AML-193 (cell line): ENCODE results near the gene DCLK1.

Experiments used
- DNase-seq, 2 experiments: peaks; one replicate each; lab custom pipeline; 2025; lab: John Stamatoyannopoulos, UW

The DCLK1 gene

GRCh38 chr13:35747594-35747993 lies 383.6 kb downstream of the DCLK1 start:
- DNase-seq = no peak

- no peak for DNase-seq
Measured at GRCh38 chr13:35744566-35745178, 386.5 kb downstream of the DCLK1 start.

- DNase-seq = no peak
Measured at GRCh38 chr13:35744144-35744543, 387.0 kb downstream of the DCLK1 start.

DNA sequence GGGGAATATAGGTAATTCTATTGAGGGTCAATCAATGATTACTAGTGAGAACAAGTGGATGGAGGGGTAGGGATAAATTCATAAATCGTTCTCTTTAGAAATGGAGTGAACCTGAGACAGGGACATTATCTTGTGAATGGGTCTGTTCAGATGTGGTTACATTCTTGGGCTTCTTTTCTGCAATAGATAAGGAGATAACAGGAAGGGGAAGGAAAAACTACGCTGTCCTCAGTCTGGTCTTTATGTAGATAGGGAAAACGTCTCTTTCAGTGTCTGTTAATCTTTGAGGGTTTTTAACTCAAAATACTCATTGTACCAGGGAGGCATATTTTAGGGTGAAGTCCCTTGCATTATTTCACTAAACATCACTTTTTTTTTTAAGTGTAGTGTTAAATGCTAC lies 388.0 kb downstream of the DCLK1 start:
- DNase-seq = no peak

DNA sequence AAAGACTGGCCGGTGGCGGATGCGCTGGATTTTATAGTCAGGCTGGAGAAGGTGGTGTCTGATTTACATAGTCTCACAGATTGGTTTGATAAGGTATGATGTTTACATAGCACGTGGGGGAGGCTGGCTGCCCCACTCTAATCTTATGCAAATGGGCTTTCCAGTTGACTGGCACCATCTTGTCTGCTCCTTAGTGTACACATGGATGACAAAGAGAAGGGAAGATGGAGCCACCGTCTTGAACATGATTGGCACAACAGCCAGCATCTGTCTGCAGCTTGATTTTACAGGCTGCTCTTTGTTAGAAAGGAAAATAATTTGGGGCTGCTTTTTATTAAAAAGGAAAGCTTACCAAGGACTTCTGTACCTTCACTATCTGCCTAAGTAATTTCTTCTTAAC lies 389.5 kb downstream of the DCLK1 start:
- DNase-seq = no peak

GRCh38 chr13:35736876-35737275 lies 394.3 kb downstream of the DCLK1 start:
- no peak for DNase-seq

- DNase-seq = no peak
Measured at GRCh38 chr13:35733827-35734226, 397.4 kb downstream of the DCLK1 start.

- no peak for DNase-seq
Measured at GRCh38 chr13:35732565-35732964, 398.6 kb downstream of the DCLK1 start.

- no peak for DNase-seq
Measured at GRCh38 chr13:35731471-35731870, 399.7 kb downstream of the DCLK1 start.

- no peak for DNase-seq
Measured at GRCh38 chr13:35729926-35730627, 401.1 kb downstream of the DCLK1 start.

DNA sequence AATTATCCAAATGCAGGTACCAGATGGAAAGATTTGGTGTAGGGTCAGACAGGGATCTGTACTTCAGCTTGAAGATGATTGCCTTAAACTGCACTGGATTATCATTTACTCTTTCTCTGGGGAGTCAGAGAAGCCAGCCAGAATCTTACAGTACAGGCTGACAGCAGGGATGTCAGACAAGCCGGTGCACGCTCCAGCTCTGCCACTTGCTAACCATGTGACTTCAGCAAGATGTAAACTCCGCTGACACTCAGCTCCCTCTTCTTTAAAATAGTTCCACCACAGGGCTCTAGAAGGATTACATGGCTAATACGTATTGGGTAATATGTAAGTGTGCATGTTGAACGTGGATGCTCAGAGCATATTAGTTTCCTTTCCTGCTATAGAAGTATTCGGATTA lies 403.3 kb downstream of the DCLK1 start:
- DNase-seq = no peak

DNA sequence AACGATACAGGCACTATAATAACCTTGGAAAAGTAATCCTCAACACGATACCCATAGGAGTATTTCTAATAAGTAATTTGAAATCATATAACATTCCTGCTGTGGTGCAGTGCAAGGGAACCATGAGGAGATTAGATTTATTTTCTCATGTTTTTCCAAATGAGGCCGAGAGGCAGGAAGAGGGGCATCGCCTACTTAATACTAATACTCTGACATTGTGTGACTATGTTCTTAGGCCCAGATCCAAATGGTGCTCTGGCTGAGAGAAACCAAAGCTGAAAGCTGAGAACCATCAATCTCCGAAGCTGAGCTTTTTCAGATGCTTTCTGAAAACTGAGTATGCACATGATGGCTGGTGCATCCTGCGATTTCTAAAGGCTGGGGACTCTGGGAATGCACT lies 406.7 kb downstream of the DCLK1 start:
- DNase-seq = no peak

GRCh38 chr13:35723821-35724220 lies 407.4 kb downstream of the DCLK1 start:
- DNase-seq = no peak

DNA sequence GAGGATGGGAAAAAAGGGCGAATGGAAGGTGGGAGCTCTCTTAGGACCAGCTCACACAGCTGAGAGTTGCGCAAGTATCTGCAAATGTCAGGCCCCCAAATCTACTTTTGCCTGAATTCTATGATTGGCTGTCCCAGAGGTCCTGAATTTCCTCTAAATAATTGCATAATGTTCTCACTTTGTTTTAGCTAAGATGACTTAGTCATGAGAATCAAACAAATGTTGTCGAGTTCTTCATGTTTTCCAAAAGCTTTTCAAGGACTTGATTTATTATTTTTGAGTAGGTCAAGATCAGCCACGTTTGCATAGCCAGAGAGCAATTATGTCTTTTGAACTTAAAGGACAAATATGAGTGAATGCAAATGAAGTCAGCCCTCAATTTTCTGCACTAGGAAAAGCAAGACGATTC lies 408.1 kb downstream of the DCLK1 start:
- DNase-seq = no peak

DNA sequence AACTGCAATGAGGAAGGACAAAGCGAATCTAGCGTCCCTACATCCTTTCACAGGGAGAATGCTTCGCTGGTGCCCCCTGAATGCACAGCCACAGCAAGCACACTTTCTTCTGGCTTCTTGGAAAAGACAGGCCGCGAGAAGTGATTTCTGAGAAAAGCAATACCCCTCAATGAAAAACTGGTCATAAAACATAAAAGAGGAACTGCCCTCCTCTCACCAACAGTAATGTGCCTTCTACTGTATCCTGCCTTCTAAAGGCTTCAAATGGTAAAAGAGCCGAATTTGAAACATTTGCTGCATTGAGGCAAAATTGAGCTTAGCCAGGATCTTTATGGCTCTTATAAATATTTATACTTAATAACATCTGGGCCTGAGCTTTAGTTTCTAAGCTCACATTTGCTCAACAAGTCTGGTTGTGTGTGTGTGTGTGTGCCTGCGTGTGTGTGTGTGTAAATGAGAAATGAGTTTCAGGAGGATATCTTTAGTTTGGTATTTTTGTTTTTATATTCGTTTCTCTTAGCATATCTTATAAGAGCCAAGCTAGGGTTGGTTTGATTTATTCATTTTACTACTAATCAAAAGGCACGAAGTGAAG lies 408.6 kb downstream of the DCLK1 start:
- peak; percentile 55 to 78 for DNase-seq

DNA sequence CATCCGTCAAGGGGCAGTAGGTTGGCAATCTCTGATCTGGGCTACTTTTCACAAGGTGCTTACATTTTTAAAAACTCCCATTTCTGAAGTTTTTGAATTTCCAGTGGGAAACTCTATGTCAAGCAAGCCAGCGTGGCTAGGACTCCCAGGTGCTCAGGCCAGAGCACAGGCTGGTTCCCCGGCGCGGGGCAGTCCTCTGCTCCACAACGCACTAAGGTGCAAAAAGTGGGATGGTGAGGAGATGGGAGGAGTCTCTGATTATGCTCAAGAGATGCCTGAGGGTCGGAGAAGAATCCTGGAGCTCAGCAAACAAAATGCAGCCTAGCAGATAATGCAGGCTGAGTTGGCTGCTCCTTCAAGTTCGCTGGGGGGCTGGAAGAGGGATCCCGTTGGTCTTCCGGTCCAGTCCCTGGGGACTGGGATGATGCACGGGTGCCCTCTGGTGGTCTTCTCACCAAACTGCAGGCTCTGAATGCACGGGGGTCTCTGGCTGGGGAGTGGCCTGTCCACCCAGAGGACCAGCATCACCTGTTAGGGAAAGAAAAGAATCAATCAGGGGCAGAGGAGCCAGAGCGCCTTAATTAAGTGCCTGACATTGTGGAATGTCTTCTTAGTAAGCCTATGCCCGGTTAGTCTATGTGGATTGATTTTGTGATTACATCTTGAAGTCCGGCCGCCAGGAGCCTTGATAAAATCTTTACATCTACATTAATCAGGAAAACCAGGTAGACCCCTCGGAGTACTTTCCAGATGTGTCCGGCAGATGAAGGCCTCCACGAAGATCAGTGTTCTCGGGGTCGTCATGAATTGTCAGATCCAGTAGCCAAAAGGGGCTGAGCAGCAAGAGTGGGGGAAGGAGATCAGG lies 410.3 kb downstream of the DCLK1 start:
- peak; percentile 8 to 14 for DNase-seq

- no peak for DNase-seq
Measured at GRCh38 chr13:35720290-35720689, 410.9 kb downstream of the DCLK1 start.
